Measurements from ENCODE around the gene ZNF772.
"Not testable (repeated sequence)": the region's sequence is repeated elsewhere in the genome, so short reads cannot be mapped to it uniquely, and the experiment has no call there.

ZNF772 gene

DNA sequence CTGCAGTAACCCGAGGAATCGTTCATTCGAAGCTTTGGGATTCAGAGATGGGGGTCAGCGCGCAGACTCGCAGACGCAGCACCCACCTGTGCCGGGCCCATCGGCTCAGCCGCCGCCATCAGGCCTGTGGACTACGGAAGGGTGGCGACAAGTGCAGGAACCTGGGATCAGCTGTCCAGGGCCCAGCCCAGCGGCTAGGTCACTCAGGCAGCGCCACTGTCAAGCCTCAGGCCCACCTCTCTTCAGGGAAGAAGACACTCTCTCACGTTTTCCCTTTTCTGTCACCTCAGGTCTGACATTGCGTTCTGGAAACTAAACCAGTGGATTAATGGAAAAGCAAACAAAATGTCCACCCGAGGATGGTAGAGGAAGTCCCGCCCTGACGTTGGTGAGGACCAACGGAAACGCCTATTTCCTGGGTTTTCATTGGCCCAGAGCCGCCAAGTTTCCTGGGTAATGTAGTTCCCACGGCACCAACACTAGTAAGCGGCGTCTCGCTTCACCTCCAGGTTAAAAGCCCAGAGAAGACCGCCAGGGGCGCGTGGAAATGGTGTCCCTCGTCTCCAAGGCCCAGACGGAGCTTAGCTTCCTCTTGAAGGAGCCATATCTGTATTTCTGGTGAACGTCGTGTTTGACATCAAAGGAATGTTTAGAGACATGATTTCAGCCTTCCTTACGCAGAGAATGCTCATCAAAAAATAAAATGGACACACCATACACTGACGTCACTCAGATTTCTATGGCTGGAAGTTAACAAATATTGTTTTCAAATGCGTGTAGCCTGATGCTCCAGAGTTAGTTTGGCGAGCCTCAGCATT lies at the start of gene ZNF772:
Gene ZNF772 (minus strand): TSS at position 376 of the 818 bp plus-strand sequence. CDS start 257 bp downstream, at position 119.
- DNase-seq (ENCODE audit: low read depth in 2 of 2) = peak; percentile 66 to 74

DNA sequence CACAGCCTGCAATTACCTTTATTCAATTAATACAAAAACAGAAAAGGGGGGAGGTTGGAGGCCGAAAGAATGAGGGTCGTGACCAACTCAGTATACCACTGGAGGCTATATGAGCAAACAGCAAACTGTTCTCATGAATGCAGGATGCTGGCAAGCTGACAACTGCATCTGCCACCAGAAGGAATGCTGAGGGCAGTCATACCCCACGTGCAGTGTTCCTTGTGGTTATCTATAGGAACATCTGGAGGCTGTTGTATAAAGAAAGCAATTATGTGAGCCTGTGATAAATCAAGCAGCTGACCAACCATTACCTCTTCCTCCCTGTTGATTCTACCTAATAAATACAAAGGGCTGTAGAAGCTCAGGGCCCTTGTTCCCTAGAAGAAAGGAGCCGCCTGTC lies 40.7 kb upstream of the ZNF772 start:
- DNase-seq (ENCODE audit: low read depth in 2 of 2) = not testable (repeated sequence)

DNA sequence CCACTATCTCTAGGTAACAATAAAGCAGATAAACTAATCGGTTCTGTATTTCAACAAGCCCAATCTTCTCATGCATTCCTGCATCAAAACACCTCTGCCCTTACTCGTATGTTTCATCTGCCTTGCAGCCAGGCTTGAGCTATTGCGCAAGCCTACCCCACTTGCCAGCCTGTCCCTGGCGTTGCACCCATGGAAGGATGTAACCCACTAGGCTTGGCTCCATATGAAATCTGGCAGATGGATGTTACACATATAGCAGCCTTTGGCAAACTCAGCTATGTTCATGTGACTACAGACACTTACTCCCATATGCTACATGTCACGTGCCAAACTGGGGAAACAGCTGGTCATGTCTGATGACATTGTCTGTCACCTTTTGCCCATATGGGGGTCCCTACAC lies 37.9 kb upstream of the ZNF772 start:
- no peak for DNase-seq (ENCODE audit: low read depth in 2 of 2)

DNA sequence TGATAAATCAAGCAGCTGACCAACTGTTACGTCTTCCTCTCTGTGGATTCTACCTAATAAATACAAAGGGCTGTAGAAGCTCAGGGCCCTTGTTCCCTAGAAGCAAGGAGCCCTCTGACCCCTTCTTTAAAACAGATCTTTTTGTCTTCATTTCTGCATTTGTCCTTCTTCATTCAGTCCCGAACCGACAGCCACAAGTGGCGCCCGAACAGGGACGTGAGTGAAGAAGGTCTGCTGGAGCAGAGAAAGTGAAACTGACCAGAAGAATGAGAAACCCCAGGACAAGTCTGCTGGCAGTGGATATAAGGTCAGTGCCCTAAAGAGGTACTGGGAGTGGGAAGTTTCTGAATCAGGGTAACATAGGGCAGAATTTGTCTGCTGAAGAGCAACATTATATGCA lies 35.5 kb upstream of the ZNF772 start:
- DNase-seq (ENCODE audit: low read depth in 2 of 2) = no peak

DNA sequence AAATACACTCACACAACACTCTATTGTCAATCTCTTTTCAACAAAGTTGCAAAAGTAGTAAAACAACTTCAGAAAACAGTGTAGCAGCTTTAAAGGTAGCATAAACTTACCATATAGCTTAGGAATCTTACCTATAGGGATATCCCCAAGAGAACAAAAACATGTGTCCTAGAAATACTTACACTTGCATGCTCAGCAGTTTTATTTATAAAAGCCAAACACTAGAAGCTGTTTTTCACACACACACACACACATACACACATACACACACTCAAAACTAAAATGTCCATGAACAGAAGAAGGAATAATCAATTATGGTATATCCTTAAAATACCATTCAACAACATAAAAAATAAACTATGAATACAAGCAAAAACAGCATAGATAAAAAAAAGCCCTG lies 34.1 kb upstream of the ZNF772 start:
- DNase-seq (ENCODE audit: low read depth in 2 of 2) = no peak

DNA sequence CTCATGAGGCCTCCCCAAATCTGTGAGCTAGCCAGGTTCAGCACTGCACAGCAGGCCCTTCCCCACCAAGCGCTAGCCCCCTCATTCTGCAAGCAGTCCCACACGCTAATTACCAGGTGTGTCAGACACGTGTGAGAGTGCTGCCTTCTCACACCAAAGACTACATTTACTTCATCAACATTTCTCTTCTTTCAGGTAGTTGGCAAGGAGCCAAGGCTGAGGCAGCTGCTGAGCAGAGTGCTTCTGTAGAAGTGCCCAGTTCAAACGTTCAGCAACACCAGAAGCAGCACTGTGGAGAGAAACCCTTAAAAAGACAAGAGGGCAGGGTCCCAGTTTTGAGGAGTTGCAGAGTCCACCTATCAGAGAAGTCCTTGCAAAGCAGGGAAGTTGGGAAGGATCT lies 28.8 kb upstream of the ZNF772 start:
- no peak for DNase-seq (ENCODE audit: low read depth in 2 of 2)

DNA sequence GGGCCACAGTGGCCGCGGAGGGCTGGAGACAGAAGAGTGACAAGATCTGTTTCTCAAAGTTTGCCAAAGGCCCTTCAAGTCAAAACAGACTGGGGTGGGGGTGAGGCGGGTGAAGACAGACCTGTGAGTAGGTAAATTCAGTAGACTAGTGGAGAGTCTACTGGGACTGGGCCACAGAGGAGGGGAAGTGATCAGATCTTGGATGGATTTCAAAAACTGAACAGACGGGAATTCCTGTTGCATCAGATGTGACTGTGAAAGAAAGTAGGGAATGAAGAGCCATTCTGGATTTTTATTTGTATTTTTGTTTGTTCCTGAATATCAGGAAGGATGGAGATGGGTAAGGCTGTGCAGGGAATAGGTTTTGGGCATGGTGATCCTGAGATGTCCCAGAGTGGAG lies 23.0 kb upstream of the ZNF772 start:
- DNase-seq (ENCODE audit: low read depth in 2 of 2) = not testable (repeated sequence)

DNA sequence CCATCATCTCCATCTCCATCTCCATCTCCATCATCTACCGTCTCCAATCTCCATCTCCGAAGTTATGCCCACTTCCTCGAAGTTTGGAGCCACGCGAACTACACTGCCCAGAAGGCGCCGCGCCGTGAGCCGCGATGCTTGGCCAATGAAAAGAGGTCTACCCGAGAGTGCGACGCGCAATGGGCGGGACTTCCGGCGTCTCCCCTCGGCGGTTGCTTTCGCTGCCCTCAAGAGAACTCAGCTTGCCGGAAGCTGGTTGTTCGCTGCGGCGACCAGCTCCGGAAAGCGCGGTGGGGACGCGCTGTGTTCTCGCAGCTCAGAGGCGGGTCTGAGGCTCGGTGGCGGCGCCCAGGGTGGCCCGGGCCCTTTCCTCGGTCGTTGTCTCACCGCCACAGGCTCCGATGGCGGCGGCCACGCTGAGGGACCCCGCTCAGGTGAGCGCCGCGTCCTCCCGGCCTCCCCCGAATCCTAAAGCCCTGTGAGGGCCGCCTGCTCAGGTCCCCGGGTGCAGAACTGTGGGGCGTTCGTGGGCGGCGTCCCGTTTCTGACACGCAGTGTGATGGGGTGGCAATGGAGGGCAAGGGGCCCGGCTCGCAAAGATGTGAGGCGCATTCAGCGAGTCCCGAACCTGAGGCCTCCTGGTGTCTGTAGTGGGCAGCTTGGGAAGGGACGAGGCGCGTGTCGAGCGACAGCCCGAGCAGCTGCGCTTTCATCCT lies 22.5 kb upstream of the ZNF772 start, which contains the start of gene ZNF773:
Gene ZNF773 (plus strand): TSS at position 259 of the 716 bp plus-strand sequence. CDS start 143 bp downstream, at position 402.
- peak; percentile 93 to 94 for DNase-seq (ENCODE audit: low read depth in 2 of 2)

DNA sequence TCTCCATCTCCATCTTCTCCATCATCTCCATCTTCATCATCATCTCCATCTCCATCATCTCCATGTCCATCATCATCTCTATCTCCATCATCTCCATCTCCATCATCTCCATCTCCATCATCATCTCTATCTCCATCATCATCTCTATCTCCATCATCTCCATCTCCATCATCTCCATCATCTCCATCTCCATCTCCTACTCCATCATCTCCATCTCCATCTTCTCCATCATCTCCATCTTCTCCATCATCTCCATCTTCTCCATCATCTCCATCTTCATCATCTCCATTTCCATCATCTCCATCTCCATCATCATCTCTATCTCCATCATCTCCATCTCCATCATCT lies 21.9 kb upstream of the ZNF772 start:
- not testable (repeated sequence) for DNase-seq (ENCODE audit: low read depth in 2 of 2)

DNA sequence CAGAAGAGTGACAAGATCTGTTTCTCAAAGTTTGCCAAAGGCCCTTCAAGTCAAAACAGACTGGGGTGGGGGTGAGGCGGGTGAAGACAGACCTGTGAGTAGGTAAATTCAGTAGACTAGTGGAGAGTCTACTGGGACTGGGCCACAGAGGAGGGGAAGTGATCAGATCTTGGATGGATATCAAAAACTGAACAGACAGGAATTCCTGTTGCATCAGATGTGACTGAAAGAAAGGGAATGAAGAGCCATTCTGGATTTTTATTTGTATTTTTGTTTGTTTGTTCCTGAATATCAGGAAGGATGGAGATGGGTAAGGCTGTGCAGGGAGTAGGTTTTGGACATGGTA lies 10.9 kb upstream of the ZNF772 start:
- DNase-seq (ENCODE audit: low read depth in 2 of 2) = not testable (repeated sequence)

DNA sequence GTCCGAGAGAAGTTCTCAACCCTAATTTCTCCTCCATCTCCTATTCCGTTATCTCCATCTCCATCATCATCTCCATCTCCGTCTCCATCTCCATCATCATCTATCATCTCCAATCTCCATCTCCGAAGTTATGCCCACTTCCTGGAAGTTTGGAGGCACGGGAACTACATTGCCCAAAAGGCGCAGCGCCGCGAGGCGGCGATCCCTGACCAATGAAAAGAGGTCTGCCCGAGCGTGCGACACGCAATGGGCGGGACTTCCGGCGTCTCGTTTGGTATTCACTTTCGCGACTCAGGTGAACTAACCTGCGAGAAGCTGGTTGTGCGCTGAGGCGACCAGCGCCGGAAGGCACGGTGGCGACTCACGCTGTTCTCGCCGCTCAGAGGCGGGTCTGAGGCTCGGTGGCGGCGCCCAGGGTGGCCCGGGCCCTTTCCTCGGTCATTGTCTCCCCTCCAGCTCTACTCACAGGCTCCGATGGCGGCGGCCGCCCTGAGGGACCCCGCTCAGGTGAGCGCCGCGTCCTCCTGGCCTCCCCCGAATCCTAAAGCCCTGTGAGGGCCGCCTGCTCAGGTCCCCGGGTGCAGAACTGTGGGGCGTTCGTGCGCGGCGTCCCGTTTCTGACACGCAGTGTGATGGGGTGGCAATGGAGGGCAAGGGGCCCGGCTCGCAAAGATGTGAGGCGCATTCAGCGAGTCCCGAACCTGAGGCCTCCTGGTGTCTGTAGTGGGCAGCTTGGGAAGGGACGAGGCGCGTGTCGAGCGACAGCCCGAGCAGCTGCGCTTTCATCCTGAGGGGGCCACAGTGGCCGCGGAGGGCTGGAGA lies 10.3 kb upstream of the ZNF772 start, which contains the start of gene ZNF419:
Gene ZNF419 (plus strand): TSS at position 274 of the 822 bp plus-strand sequence. CDS start 201 bp downstream, at position 475.
- peak; percentile 83 to 93 for DNase-seq (ENCODE audit: low read depth in 2 of 2)

DNA sequence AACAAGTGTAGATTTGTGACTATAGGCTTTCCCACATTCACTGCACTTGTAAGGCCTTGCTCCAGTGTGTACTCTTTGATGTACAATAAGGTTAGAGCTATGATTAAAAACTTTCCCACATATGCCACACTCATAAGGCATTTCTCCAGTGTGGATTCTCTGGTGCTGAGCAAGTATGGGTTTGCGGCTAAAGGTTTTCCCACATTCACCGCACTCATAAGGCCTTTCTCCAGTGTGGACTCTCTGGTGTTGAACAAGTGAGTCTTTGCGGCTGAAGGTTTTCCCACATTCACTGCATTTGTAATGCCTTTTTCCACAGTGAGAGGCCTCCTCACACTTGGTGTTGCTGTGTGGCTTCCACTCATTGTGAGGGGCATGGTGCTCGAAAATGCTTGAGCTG lies 3.7 kb downstream of the ZNF772 start:
- DNase-seq (ENCODE audit: low read depth in 2 of 2) = no peak

DNA sequence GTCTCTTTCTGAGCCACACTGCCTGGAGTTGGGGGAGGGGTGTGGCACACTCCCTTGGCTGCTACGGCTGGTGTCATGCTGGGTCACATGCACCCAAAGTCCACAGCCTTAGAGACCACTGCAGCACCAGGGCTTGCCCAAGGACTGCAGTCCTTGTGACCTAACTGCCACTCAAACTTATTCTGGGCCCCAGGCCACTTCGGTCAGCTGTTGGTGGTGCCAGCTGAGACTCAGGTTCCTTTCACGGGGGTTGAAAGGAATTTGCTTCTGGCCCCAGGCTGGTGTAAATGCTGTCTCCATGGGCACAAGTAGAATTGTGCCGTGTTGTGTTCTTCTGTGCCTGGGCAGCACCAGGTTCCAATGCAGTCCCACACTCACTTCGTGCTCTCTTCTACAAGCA lies 10.9 kb downstream of the ZNF772 start:
- no peak for DNase-seq (ENCODE audit: low read depth in 2 of 2)

DNA sequence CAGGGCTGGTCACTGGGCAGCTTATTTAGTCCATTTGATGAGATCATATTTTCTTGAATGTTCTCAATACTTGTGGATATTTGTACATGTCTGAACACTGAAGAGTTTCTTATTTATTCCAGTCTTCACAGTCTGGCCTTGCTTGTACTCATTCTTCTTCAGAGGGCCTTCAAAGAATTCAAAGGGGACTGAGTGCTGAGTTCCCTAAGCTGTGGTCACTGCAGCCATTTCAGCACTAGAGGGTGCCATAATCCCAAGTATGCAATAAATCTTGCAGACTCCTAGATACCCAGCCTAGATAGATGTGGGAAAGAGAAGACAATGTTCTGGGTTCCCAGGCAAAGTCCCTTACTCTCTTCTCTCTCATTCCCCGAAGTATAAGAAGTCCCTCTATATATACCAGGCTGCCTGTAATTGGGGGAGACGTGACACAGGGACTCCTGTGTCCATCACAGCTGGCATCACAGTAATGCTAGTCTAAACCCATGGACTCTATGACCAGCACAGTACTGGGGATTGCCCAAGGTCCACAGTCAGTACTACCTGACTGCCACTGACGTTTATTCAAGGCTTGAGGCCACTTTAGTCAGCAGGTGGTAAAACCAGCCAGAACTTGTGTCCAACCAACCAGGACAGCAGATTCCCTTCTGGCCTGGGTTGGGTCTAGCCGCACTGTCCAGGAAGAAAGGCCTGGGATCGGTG lies 11.5 kb downstream of the ZNF772 start:
- no peak for DNase-seq (ENCODE audit: low read depth in 2 of 2)

DNA sequence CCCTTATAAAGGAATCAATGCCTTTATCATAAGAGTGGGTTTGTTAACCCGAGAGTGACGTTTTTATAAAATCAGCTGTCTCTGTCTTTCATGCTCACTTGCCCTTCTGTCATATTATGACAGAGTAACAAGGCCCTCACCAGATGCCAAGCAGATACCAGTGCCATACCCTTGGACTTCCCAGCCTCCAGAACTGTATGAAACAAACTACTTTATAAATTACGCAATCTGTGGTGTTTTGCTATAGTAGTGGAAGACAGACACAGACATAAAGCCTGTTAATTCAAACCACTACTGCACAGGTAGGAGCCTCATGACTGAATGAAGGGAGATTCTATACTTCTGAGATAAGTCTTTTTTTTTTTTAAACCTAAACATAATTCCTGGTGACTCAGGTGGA lies 25.1 kb downstream of the ZNF772 start:
- no peak for DNase-seq (ENCODE audit: low read depth in 2 of 2)

DNA sequence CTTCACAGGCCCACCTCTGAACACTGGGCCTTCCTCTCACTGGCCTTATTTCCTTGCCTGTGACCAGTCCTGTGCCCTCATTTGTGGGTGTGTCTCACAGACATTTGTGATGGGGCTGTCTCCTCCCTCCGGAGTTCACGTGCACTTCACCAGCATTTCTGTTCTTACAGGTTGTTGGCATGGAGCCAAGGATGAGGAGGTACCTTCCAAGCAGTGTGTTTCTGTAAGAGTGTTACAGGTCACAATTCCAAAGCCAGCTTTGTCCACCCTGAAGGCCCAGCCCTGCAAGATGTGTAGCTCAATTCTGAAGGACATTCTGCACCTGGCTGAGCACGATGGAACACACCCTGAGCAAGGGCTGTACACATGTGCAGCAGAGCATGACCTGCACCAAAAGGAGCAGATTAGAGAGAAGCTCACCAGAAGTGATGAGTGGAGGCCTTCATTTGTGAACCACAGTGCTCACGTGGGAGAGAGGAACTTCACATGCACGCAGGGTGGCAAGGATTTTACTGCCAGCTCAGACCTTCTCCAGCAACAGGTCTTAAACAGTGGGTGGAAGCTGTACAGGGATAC lies 34.2 kb downstream of the ZNF772 start:
- DNase-seq (ENCODE audit: low read depth in 2 of 2) = no peak

DNA sequence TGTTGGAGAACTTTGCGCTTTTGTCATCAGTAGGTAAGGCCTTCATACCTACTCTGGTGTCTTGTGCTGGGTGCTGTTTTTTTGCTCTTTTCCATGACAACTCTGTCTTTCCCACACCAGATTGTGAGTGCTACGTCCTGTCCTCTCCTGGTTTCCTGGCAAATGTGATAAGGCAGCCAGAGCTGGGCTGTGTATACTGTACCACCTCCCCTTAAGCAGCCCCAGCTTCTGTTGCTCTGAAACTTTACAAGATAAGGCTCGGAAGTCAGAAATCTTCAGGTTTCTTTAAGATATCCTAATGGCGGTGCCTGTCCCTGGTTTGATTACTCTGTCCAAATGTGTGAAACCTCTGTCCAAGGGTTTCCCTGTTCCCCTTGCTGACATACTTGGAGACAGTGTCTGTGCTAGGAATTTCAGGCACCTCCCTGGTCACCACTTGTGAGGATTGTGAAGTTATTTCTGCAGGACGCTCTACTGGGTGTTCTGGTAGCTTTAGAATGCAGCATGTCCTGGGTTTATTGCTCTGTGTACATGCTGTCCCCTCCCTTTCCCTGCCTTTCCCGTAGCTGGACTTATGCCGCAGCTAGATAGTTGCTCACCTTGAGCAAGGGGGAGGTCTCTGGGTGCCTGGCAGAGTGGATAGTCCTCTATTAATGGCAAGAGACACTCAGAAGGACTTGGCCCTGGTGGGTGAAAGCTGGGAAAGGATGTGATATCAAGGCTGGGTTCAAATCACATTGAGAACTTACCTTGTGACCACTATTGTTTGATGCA lies 35.2 kb downstream of the ZNF772 start:
- DNase-seq (ENCODE audit: low read depth in 2 of 2) = no peak

DNA sequence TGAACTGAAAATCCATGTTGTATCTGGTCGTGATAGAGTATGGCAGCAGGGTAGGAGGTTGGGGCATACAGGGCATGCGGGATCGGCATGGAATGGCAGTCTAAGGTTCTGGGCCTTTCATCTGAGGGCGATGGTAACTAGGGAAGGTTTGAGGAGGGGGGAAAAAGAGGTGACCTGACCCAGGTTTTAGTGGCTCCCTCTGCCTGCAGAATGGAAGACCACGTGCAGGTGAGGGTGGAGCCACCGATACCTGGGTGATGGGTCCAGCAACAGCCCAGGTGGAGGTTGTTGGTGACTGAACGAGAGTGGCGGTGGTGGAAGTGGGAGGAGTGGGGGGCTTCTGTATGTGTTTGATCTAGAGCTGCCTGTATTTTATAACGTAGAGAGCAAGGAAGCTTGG lies 38.4 kb downstream of the ZNF772 start:
- DNase-seq (ENCODE audit: low read depth in 2 of 2) = no peak

DNA sequence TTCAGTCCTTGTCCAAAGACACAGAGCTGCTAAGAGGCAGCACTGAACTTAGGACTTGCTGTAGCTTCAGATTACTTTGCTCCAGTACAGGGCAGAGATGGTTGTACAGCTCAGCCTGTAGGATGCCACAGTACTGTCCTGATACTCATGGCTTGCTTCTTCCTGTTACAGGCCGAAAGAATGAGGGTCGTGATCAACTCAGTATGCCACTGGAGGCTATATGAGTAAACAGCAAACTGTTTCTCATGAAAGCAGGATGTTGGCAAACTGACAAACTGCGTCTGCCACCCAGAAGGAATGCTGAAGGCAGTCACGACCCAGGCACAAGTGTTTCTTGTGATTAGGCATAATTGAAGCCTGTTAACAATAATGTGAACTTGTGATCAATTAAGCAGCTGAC lies 39.4 kb downstream of the ZNF772 start:
- no peak for DNase-seq (ENCODE audit: low read depth in 2 of 2)

DNA sequence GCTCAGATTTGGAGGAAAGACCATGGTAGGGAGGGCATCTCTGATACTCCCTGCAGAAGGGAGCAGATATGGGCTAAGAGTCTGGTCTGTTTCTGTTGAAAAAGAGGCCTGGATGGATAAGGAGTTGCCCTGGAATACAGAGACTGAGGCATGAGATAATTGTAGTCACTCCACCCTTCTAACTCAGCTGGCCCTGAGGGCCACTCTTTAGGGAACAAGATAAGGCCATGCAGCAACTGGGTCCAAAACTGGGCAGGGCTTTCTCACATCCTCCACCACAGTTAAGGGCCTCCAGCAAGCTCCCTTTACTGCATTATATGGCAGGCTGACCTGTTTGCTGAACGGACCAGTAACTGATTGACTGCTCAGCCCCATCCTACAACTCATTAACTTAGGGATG lies 40.9 kb downstream of the ZNF772 start:
- no peak for DNase-seq (ENCODE audit: low read depth in 2 of 2)

Measured in stimulated activated CD8-positive, alpha-beta memory T cell treated with anti-CD3 and anti-CD28 coated beads, Interleukin-2, amount 100 ng/mL, for 48 hours (primary cell).